DND-41 (cell line): ENCODE data around the gene EPDR1.

Experiments
- ATAC-seq: fragments of 200-7000 bp; cut with Tn5 transposase; 3 replicates; pipeline ENCODE4 v1.9.1; 2021; ENCODE audit warnings: low read depth; ENCODE audit not compliant: insufficient read depth
- DNase-seq: peaks from one replicate; pipeline ENCODE4 v3.0.0-alpha.2; 2020
- H2AFZ ChIP-seq: 2 replicates; pipeline ENCODE4 v1.6.0; 2012; ENCODE audit warnings: low read depth, low read length
- H3K27ac ChIP-seq: 2 replicates; pipeline ENCODE4 v1.5.1; 2012; ENCODE audit warnings: low read length, inconsistent platforms
- H3K27me3 ChIP-seq: fragments of 200-600 bp; sonication (generic); 2 replicates; pipeline ENCODE4 v1.6.0; 2012; ENCODE audit warnings: low read length, mild to moderate bottlenecking, inconsistent platforms; ENCODE audit not compliant: insufficient read depth, poor library complexity
- H3K36me3 ChIP-seq: 2 replicates; pipeline ENCODE4 v1.5.1; 2012; ENCODE audit warnings: low read length, inconsistent platforms; ENCODE audit not compliant: insufficient read depth
- H3K4me1 ChIP-seq: 2 replicates; pipeline ENCODE4 v1.5.1; 2012; ENCODE audit warnings: mild to moderate bottlenecking, low read length; ENCODE audit not compliant: insufficient read depth
- H3K4me2 ChIP-seq: 2 replicates; pipeline ENCODE4 v1.6.0; 2012; ENCODE audit warnings: mild to moderate bottlenecking, moderate library complexity, low read length, inconsistent platforms; ENCODE audit not compliant: insufficient read depth
- H3K4me3 ChIP-seq, 2 experiments: fragments of 200-600 bp in 1 of 2; shearing (Covaris generic) in 1 of 2; 2 replicates each; pipeline ENCODE4 v1.5.1; 2012 to 2016; ENCODE audit warnings: inconsistent platforms in 2 of 2, low read length in 2 of 2, mild to moderate bottlenecking in 2 of 2, low read depth in 1 of 2, moderate library complexity in 1 of 2
- H3K79me2 ChIP-seq: 2 replicates; pipeline ENCODE4 v1.6.0; 2012; ENCODE audit warnings: low read length, inconsistent platforms; ENCODE audit not compliant: insufficient read depth
- H3K9ac ChIP-seq: 2 replicates; pipeline ENCODE4 v1.6.0; 2012; ENCODE audit warnings: low read depth, mild to moderate bottlenecking, inconsistent platforms, low read length, moderate library complexity
- H3K9me3 ChIP-seq: 2 replicates; pipeline ENCODE4 v1.5.1; 2012; ENCODE audit warnings: low read length, moderate library complexity, mild to moderate bottlenecking, inconsistent platforms; ENCODE audit not compliant: insufficient read depth, severe bottlenecking
- H4K20me1 ChIP-seq: 2 replicates; pipeline ENCODE4 v1.6.0; 2012; ENCODE audit warnings: low read length; ENCODE audit not compliant: insufficient read depth
- CTCF ChIP-seq: IDR thresholded peaks from 2 replicates; pipeline ENCODE4 v1.5.1; 2012; ENCODE audit warnings: borderline replicate concordance, low read length, moderate library complexity, mild to moderate bottlenecking; ENCODE audit not compliant: poor library complexity, severe bottlenecking; ENCODE audit errors: extremely low read depth
- EZH2 ChIP-seq: IDR thresholded peaks from 3 replicates; pipeline ENCODE4 v1.6.1; 2012; ENCODE audit warnings: borderline replicate concordance, low read depth, mild to moderate bottlenecking, moderate library complexity, low read length, inconsistent platforms; ENCODE audit not compliant: severe bottlenecking

The EPDR1 gene

GRCh38 chr7:37916017-37916672, 4.3 kb upstream of the EPDR1 start:
- Histone ChIP-seq H3K9ac (no peak overlapping the region), H4K20me1 (no peaks in the 10 kb centered on the region), H3K36me3 (no peaks in the 10 kb centered on the region), H3K4me1 (peaks cover 7% of the 10 kb centered on the region), H3K9me3 (no peaks in the 10 kb centered on the region), H3K79me2 (peaks cover 5% of the 10 kb centered on the region), H3K27me3 (peaks cover 12% of the 10 kb centered on the region), H3K27ac (no peak overlapping the region), H3K4me3 (no peak overlapping the region), H3K4me2 (no peak overlapping the region), H2AFZ (no peak overlapping the region)
- DNase-seq: no peak
- no peak for ATAC-seq
- TF ChIP-seq EZH2 (no peak), CTCF (no peak)

- H3K4me3 ChIP-seq: no peak within 1 kb of the TSS
- no peak within 1 kb of the TSS for H3K4me2 ChIP-seq
- DNase-seq: no peak
- TF ChIP-seq CTCF: no peak
- no peak for TF ChIP-seq EZH2
- no peaks in the 10 kb centered on the region; the same call in 1 of the 2 replicates for H4K20me1 ChIP-seq
- ATAC-seq: no peak
- H3K4me1 ChIP-seq: peaks cover 12% of the 10 kb centered on the region
- no peak within 1 kb of the TSS for H2AFZ ChIP-seq
- H3K79me2 ChIP-seq: peaks cover 13% of the 10 kb centered on the region
- no peak within 1 kb of the TSS for H3K27ac ChIP-seq
- no peaks in the 10 kb centered on the region for H3K9me3 ChIP-seq
- H3K9ac ChIP-seq: no peak within 1 kb of the TSS
- H3K36me3 ChIP-seq: no peaks in the 10 kb centered on the region
- peaks cover 8% of the 10 kb centered on the region for H3K27me3 ChIP-seq
Measured at GRCh38 chr7:37916673-37917660, 3.5 kb upstream of the EPDR1 start, which contains the start of gene SFRP4. SFRP4 (minus strand) TSS chr7:37916817; CDS start chr7:37916537, 280 bp downstream.

GRCh38 chr7:37918526-37918925, 1.9 kb upstream of the EPDR1 start:
- Histone ChIP-seq H3K9ac (no peak overlapping the region), H2AFZ (no peak overlapping the region), H3K27me3 (peaks cover 8% of the 10 kb centered on the region), H3K27ac (no peak overlapping the region), H3K9me3 (no peaks in the 10 kb centered on the region), H4K20me1 (no peaks in the 10 kb centered on the region; the same call in 1 of the 2 replicates), H3K79me2 (peaks cover 29% of the 10 kb centered on the region), H3K4me2 (no peak overlapping the region), H3K4me1 (peaks cover 27% of the 10 kb centered on the region), H3K36me3 (peaks cover 10% of the 10 kb centered on the region), H3K4me3 (no peak overlapping the region)
- DNase-seq: no peak
- TF ChIP-seq EZH2 (no peak), CTCF (peak; percentile 35)
- no peak for ATAC-seq
